ENCODE results near the gene LRRC49.

DNA sequence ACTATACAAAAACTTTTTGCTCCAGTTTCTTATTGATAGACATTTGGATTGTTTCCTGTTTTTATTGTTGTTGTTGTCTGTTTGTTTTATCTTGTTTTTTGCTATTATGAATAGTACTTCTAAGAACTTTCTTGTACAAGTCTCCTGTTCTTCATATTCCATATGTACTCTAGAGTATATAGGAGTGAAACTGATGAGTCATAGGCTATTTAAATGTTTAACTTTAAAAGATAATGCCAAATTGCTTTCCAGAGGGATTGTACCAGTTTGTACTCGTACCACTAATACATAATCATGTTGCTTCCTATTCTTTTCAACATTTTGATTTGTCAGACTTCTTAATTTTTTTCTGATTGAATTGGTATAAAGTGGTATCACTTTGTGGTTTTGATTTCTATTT is 19.6 kb downstream of the LRRC49 start:
- TF ChIP-seq, protein P1, sequence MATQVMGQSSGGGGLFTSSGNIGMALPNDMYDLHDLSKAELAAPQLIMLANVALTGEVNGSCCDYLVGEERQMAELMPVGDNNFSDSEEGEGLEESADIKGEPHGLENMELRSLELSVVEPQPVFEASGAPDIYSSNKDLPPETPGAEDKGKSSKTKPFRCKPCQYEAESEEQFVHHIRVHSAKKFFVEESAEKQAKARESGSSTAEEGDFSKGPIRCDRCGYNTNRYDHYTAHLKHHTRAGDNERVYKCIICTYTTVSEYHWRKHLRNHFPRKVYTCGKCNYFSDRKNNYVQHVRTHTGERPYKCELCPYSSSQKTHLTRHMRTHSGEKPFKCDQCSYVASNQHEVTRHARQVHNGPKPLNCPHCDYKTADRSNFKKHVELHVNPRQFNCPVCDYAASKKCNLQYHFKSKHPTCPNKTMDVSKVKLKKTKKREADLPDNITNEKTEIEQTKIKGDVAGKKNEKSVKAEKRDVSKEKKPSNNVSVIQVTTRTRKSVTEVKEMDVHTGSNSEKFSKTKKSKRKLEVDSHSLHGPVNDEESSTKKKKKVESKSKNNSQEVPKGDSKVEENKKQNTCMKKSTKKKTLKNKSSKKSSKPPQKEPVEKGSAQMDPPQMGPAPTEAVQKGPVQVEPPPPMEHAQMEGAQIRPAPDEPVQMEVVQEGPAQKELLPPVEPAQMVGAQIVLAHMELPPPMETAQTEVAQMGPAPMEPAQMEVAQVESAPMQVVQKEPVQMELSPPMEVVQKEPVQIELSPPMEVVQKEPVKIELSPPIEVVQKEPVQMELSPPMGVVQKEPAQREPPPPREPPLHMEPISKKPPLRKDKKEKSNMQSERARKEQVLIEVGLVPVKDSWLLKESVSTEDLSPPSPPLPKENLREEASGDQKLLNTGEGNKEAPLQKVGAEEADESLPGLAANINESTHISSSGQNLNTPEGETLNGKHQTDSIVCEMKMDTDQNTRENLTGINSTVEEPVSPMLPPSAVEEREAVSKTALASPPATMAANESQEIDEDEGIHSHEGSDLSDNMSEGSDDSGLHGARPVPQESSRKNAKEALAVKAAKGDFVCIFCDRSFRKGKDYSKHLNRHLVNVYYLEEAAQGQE (IDR thresholded peaks at IDR 0.05; ENCODE audit: unreplicated experiment): no peak
- TF ChIP-seq, protein P2, sequence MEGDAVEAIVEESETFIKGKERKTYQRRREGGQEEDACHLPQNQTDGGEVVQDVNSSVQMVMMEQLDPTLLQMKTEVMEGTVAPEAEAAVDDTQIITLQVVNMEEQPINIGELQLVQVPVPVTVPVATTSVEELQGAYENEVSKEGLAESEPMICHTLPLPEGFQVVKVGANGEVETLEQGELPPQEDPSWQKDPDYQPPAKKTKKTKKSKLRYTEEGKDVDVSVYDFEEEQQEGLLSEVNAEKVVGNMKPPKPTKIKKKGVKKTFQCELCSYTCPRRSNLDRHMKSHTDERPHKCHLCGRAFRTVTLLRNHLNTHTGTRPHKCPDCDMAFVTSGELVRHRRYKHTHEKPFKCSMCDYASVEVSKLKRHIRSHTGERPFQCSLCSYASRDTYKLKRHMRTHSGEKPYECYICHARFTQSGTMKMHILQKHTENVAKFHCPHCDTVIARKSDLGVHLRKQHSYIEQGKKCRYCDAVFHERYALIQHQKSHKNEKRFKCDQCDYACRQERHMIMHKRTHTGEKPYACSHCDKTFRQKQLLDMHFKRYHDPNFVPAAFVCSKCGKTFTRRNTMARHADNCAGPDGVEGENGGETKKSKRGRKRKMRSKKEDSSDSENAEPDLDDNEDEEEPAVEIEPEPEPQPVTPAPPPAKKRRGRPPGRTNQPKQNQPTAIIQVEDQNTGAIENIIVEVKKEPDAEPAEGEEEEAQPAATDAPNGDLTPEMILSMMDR (conservative IDR thresholded peaks at IDR 0.05; ENCODE audit: low read depth in 2 of 2): no peak
- TF ChIP-seq EZH2 (IDR thresholded peaks at IDR 0.05; ENCODE audit: low read depth, unreplicated experiment) (no peak), NANOG (IDR thresholded peaks at IDR 0.05; ENCODE audit: borderline replicate concordance) (no peak), POLR2AphosphoS5 (IDR thresholded peaks at IDR 0.05; ENCODE audit: low read depth) (no peak)
- TF ChIP-seq, protein P3, sequence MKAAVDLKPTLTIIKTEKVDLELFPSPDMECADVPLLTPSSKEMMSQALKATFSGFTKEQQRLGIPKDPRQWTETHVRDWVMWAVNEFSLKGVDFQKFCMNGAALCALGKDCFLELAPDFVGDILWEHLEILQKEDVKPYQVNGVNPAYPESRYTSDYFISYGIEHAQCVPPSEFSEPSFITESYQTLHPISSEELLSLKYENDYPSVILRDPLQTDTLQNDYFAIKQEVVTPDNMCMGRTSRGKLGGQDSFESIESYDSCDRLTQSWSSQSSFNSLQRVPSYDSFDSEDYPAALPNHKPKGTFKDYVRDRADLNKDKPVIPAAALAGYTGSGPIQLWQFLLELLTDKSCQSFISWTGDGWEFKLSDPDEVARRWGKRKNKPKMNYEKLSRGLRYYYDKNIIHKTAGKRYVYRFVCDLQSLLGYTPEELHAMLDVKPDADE (IDR thresholded peaks at IDR 0.05): no peak

Measured in GM23338 (cell line).